GM23338 (cell line): Measurements from ENCODE around the gene PRSS33. TPM values are rescaled to one million over a fixed set of nuclear protein-coding genes. Genes with fewer than 3 reads are reported as not detected.

ENCODE experiments used
- ATAC-seq: fragments of 200-7000 bp; cut with Tn5 transposase; 3 replicates; pipeline ENCODE4 v1.9.1; 2020
- DNase-seq: peaks from one replicate; pipeline ENCODE4 v3.0.0-alpha.2; 2015; ENCODE audit warnings: low spot score
- H2AFZ ChIP-seq: fragments of 200-600 bp; sonication (generic); 2 replicates; pipeline ENCODE4 v1.8.0; 2016; ENCODE audit warnings: antibody characterized with exemption, mild to moderate bottlenecking, moderate library complexity
- H3F3A ChIP-seq: fragments of 200-600 bp; sonication (generic); replicated peaks from 2 replicates; pipeline ENCODE4 v1.8.0; 2017; ENCODE audit warnings: antibody characterized with exemption, mixed run types, low read depth
- H3K27ac ChIP-seq: fragments of 200-600 bp; sonication (generic); 2 replicates; pipeline ENCODE4 v1.6.1; 2016; ENCODE audit warnings: low read depth
- H3K27me3 ChIP-seq: fragments of 200-600 bp; sonication (generic); 2 replicates; pipeline ENCODE4 v1.8.0; 2016; ENCODE audit warnings: mild to moderate bottlenecking, mixed run types, moderate library complexity; ENCODE audit not compliant: insufficient read depth
- H3K36me3 ChIP-seq: fragments of 200-600 bp; sonication (generic); 2 replicates; pipeline ENCODE4 v1.8.0; 2016; ENCODE audit warnings: mild to moderate bottlenecking; ENCODE audit not compliant: insufficient read depth
- H3K4me1 ChIP-seq: fragments of 200-600 bp; sonication (generic); 2 replicates; pipeline ENCODE4 v1.8.0; 2016; ENCODE audit warnings: mild to moderate bottlenecking, moderate library complexity; ENCODE audit not compliant: insufficient read depth
- H3K4me2 ChIP-seq: fragments of 200-600 bp; sonication (generic); 2 replicates; pipeline ENCODE4 v1.7.1; 2017; ENCODE audit warnings: mixed run types
- H3K4me3 ChIP-seq: fragments of 200-600 bp; sonication (generic); 2 replicates; pipeline ENCODE4 v1.6.1; 2016; ENCODE audit warnings: mixed run types
- H3K79me2 ChIP-seq: fragments of 200-600 bp; sonication (generic); replicated peaks from 2 replicates; pipeline ENCODE4 v1.8.0; 2017; ENCODE audit warnings: mild to moderate bottlenecking; ENCODE audit not compliant: insufficient read depth
- H3K9me2 ChIP-seq: fragments of 200-600 bp; sonication (generic); 2 replicates; pipeline ENCODE4 v1.8.0; 2017; ENCODE audit not compliant: insufficient read depth
- H4K20me1 ChIP-seq: fragments of 200-600 bp; sonication (generic); replicated peaks from 2 replicates; pipeline ENCODE4 v1.8.0; 2017; ENCODE audit warnings: mild to moderate bottlenecking; ENCODE audit not compliant: insufficient read depth
- H3K27ac Mint-ChIP-seq: 2 replicates; pipeline ENCODE4 v1.8.0; 2020; ENCODE audit warnings: inconsistent platforms, mild to moderate bottlenecking, moderate library complexity, mixed read lengths
- H3K27me3 Mint-ChIP-seq: 3 replicates; pipeline ENCODE4 v1.8.0; 2022; ENCODE audit warnings: low read depth, mild to moderate bottlenecking, moderate library complexity, mixed read lengths, inconsistent platforms; ENCODE audit not compliant: insufficient read depth, poor library complexity
- H3K36me3 Mint-ChIP-seq: 3 replicates; pipeline ENCODE4 v1.8.0; 2021; ENCODE audit warnings: low read depth, mild to moderate bottlenecking, inconsistent platforms, moderate library complexity, mixed read lengths
- H3K4me1 Mint-ChIP-seq: 3 replicates; pipeline ENCODE4 v1.8.0; 2020; ENCODE audit warnings: mild to moderate bottlenecking, inconsistent platforms, mixed read lengths
- H3K4me3 Mint-ChIP-seq: 3 replicates; pipeline ENCODE4 v1.8.0; 2021; ENCODE audit warnings: moderate library complexity, mild to moderate bottlenecking, inconsistent platforms, mixed read lengths
- H3K9me3 Mint-ChIP-seq: 3 replicates; pipeline ENCODE4 v1.8.0; 2020; ENCODE audit warnings: moderate library complexity, mild to moderate bottlenecking, inconsistent platforms, mixed read lengths
- CREB1 ChIP-seq: fragments of 250-450 bp; sonication (Bioruptor Pico); IDR thresholded peaks from 2 replicates; pipeline ENCODE4 v1.5.0; 2020; ENCODE audit warnings: low read depth, mild to moderate bottlenecking, moderate library complexity
- CTCF ChIP-seq, 2 experiments: fragments of 200-600 bp in 1 of 2; sonication (generic) in 1 of 2; conservative IDR thresholded peaks; 2 replicates each; pipeline versions ENCODE4 v1.5.1 to v1.6.1; 2016 to 2017; ENCODE audit warnings: antibody characterized with exemption in 2 of 2, low read depth in 2 of 2, mild to moderate bottlenecking in 2 of 2, moderate library complexity in 1 of 2
- EZH2 ChIP-seq: fragments of 200-600 bp; sonication (generic); IDR thresholded peaks from one replicate; pipeline ENCODE4 v1.8.0; 2017; ENCODE audit warnings: antibody characterized with exemption, mild to moderate bottlenecking, low read depth; ENCODE audit not compliant: unreplicated experiment
- EZH2phosphoT487 ChIP-seq: fragments of 200-600 bp; sonication (generic); IDR thresholded peaks from one replicate; pipeline ENCODE4 v1.8.1; 2018; ENCODE audit warnings: antibody characterized with exemption; ENCODE audit not compliant: unreplicated experiment
- JUNB ChIP-seq: IDR thresholded peaks from one replicate; pipeline ENCODE4 v1.6.1; 2016; ENCODE audit warnings: antibody characterized with exemption; ENCODE audit not compliant: unreplicated experiment
- POLR2AphosphoS5 ChIP-seq: IDR thresholded peaks from 2 replicates; pipeline ENCODE4 v1.6.1; 2016; ENCODE audit warnings: antibody characterized with exemption, low read depth
- REST ChIP-seq: IDR thresholded peaks from one replicate; pipeline ENCODE4 v1.6.1; 2018; ENCODE audit warnings: antibody characterized with exemption; ENCODE audit not compliant: unreplicated experiment
- polyA plus RNA-seq: library from polyadenylated mRNA; unstranded; fragments of >200 nt; fragmentation: Nextera tagmentation; extraction: Ambion mirVana; gene quantifications from 2 replicates; pipeline ENCODE4 v1.2.1, GENCODE V29; 2016
- total RNA-seq: library from RNA; depleted of rRNA; stranded (reverse); fragments of >200 nt; shearing (Covaris generic); gene quantifications from 2 replicates; pipeline ENCODE4 v1.2.3, GENCODE V29; 2014

The PRSS33 gene
- total and polyA plus RNA-seq, 2 experiments from 2014 or later = 0.24 to 1.4 TPM

- TF ChIP-seq EZH2phosphoT487 (no peak), EZH2 (no peak), JUNB (no peak), REST (no peak)
Measured at GRCh38 chr16:2778630-2778958, 8.8 kb downstream of the PRSS33 start (continued).

GRCh38 chr16:2777903-2778629 lies 9.3 kb downstream of the PRSS33 start:
- H3K4me1 Mint-ChIP-seq = peaks cover 22% of the 10 kb centered on the region

GRCh38 chr16:2777231-2777902 lies 10.0 kb downstream of the PRSS33 start, which contains the start of gene ELOB:
TSS of gene ELOB (minus strand) at chr16:2777280. CDS start at chr16:2777239, 41 bp downstream.
- Histone ChIP-seq H3K27me3 (no peaks in the 10 kb centered on the region), H3K4me3 (peak within 1 kb of the TSS; percentile 98), H3K4me1 (peaks cover 14% of the 10 kb centered on the region), H3F3A (peaks cover 25% of the 10 kb centered on the region), H2AFZ (0 out of 2 replicates have a peak within 1 kb of the TSS, but pooled peaks have one; percentile 84), H3K4me2 (peak within 1 kb of the TSS; percentile 97), H4K20me1 (peaks cover 11% of the 10 kb centered on the region), H3K9me2 (no peaks in the 10 kb centered on the region), H3K36me3 (0 out of 2 replicates have a peak, but pooled peaks cover 3% of the 10 kb centered on the region), H3K79me2 (peaks cover 26% of the 10 kb centered on the region), H3K27ac (peak within 1 kb of the TSS; percentile 97)
- TF ChIP-seq REST (no peak), CREB1 (CRISPR knock-in tag) (no peak), POLR2AphosphoS5 (peak; percentile 74), CTCF (conservative IDR thresholded peaks at IDR 0.05; ENCODE audit: low read depth in 2 of 2) (no peak)
- peak within 1 kb of the TSS; percentile 98 for H3K27ac Mint-ChIP-seq
- peak within 1 kb of the TSS; percentile 92 for H3K4me3 Mint-ChIP-seq
- peaks cover 24% of the 10 kb centered on the region for H3K27me3 Mint-ChIP-seq
- H3K4me1 Mint-ChIP-seq = peaks cover 22% of the 10 kb centered on the region
- no peaks in the 10 kb centered on the region; the same call in 1 of the 3 replicates for H3K9me3 Mint-ChIP-seq
- peak; percentile 90 for DNase-seq
- peaks cover 35% of the 10 kb centered on the region for H3K36me3 Mint-ChIP-seq
- ATAC-seq = peak; percentile 68

More at GRCh38 chr16:2777903-2778629, 9.3 kb downstream of the PRSS33 start:
- Histone ChIP-seq H3K9me2 (no peaks in the 10 kb centered on the region), H3K4me1 (peaks cover 14% of the 10 kb centered on the region), H3K27me3 (no peaks in the 10 kb centered on the region), H3K27ac (peak overlapping the region; percentile 97), H3K4me2 (peak overlapping the region; percentile 97), H3K4me3 (peak overlapping the region; percentile 98), H3F3A (peaks cover 19% of the 10 kb centered on the region; the same call in 1 of the 2 replicates), H3K36me3 (0 out of 2 replicates have a peak, but pooled peaks cover 3% of the 10 kb centered on the region), H4K20me1 (peaks cover 7% of the 10 kb centered on the region), H2AFZ (no peak overlapping the region), H3K79me2 (peaks cover 26% of the 10 kb centered on the region)
- TF ChIP-seq EZH2 = no peak
- TF ChIP-seq POLR2AphosphoS5 = peak; percentile 43
- Mint-ChIP-seq H3K9me3 (no peaks in the 10 kb centered on the region; the same call in 1 of the 3 replicates), H3K36me3 (peaks cover 29% of the 10 kb centered on the region), H3K4me3 (peak overlapping the region; percentile 92), H3K27me3 (peaks cover 18% of the 10 kb centered on the region), H3K27ac (peak overlapping the region; percentile 98)
- DNase-seq (peak; percentile 51), ATAC-seq (peak; percentile 22)
